Measurements from ENCODE around the gene SIX6. TPM values are rescaled to one million over a fixed set of nuclear protein-coding genes. Genes with fewer than 3 reads are reported as not detected.

The SIX6 gene
- not detected in 2 replicates for total RNA-seq (ENCODE audit: low replicate concordance)

DNA sequence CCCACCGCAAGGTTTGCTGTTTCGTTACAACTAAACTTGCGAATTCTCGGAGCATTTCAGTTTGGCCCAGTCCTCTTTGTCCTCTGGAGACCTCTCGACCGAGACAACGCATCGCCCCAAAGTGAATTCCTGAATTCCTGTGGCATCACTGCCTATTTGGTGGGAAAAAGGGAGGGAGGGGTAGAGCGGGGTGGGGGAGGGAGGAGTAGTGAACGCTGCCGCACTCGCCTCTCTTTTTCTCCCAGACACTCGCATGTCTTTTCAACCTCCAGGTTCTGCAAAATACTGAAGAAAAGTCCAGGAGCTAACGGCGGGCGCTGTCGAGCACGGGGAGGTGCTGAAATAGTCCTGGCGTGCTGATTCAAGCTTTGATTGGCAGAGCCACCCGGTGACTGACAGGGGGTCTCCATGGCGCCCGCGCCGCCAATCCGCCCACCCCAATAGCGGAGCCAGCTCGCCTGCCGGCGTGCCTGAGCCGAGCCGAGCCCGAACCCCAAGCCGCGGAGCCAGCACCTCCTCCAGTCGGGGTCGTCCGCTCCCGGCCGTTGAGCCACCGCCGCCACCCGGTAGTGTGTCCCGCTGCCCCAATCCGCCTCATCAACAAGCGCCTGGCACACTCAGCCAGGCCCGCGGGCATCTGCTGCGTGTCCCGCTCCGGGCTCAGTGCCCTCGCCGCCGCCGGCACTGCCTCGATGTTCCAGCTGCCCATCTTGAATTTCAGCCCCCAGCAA is at the start of gene SIX6:
TSS of gene SIX6 (plus strand) at position 440 of the 731 bp plus-strand sequence. CDS start at position 693, 253 bp downstream.

DNA sequence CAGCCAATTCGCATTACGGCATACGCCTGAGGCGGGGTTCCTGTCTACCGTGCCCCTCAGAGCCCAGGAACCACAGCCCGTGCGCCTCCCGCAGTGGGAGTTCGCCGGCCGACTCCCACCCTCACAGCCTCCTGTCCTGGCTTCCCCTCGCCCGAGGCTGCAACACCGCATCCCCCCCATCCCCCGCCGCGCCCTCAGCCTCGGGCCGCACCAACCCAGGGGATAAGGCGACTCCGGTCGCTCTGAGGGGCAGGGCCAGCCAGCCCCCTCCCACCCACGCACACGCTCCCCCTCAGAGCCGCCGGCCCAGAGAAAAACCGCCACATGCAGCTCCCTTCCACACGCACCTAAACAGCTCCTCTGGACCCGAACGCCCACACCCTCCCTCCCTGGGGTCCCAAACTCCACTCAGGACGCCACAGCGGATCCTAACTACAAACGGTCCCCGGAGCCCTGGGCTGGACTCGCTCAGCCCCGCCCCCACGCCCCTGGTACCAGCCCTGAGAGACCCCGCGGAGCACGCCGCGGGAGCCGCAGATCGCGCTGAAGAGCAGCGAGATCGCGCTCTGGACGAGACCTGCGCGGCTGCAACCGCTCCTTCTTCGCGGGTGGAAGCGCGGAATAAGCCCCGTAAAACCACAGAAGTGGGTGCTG is 23.2 kb upstream of the SIX6 start, which contains the start of gene C14orf39:
TSS of gene C14orf39 (minus strand) at position 466 of the 654 bp plus-strand sequence. CDS start 985 bp downstream, outside the sequence.

Other genes starting within 250 kb of the SIX6 start
- gene C14orf39, start 23.1 kb upstream of the SIX6 start, total RNA-seq (ENCODE audit: low replicate concordance), result not detected in 2 replicates
- gene SIX1, start 140.3 kb downstream of the SIX6 start, total RNA-seq (ENCODE audit: low replicate concordance), result 0.45 and 1.1 TPM in 2 replicates
- 4.2 and 6.5 TPM in 2 replicates for gene SIX4, start 215.2 kb downstream of the SIX6 start, total RNA-seq (ENCODE audit: low replicate concordance)
- gene MNAT1, start 225.6 kb downstream of the SIX6 start, total RNA-seq (ENCODE audit: low replicate concordance), result 11.9 and 38.7 TPM in 2 replicates